SK-N-MC (cell line): ENCODE measurements around the gene GSTT2B.
"Not testable (repeated sequence)": the region's sequence is repeated elsewhere in the genome, so short reads cannot be mapped to it uniquely, and the experiment has no call there.

Experiments
- EZH2 ChIP-seq: fragments of 200-600 bp; sonication (generic); IDR thresholded peaks from one replicate; pipeline ENCODE4 v1.6.1; 2017; ENCODE audit warnings: antibody characterized with exemption
- FOXP2 ChIP-seq: optimal IDR thresholded peaks from 2 replicates; pipeline ENCODE3; 2011; ENCODE audit warnings: mild to moderate bottlenecking, moderate library complexity; ENCODE audit not compliant: insufficient read depth; ENCODE audit errors: extremely low read length, control extremely low read depth
- POLR2AphosphoS5 ChIP-seq: IDR thresholded peaks from 2 replicates; pipeline ENCODE4 v1.6.1; 2012; ENCODE audit warnings: mild to moderate bottlenecking, low read depth, low read length, borderline replicate concordance

DNA sequence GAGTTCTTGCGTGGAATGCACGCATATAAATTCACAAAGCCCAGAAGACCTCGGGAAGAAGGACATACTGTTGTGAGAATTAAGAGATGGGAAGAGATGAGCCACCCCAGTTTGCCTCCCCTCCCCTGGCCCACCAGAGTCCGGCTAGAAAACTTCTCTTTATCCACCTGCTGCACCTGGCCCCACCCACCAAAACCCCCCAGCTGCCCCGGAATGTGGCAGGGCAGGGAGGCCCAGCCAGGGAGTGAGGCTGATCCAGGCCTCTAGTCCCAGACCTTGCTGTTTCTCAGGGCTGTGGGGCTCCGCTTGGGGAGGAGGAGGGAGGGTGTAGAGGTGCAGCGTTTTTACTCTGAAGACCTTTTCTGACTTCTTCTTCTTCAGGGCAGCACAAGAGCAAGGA, 19.6 kb upstream of the GSTT2B start:
- not testable (repeated sequence) for TF ChIP-seq POLR2AphosphoS5, EZH2, FOXP2
